HCT116 (cell line): ENCODE results near the gene UQCRQ.

Source experiments
- CEBPB ChIP-seq: IDR thresholded peaks from 2 replicates; pipeline ENCODE4 v1.6.1; 2012; ENCODE audit warnings: low read depth
- CTCF ChIP-seq, 3 experiments: fragments of 200-600 bp in 1 of 3; sonication (generic) in 1 of 3; IDR thresholded peaks in 2 of 3; conservative IDR thresholded peaks in 1 of 3; 2 replicates each; pipeline ENCODE4 v1.5.1; 2012 to 2017; ENCODE audit warnings: low read depth in 2 of 3, low read length in 2 of 3, antibody characterized with exemption in 1 of 3, borderline replicate concordance in 1 of 3, control low read depth in 1 of 3, mild to moderate bottlenecking in 1 of 3, mixed read lengths in 1 of 3, mixed run types in 1 of 3, moderate library complexity in 1 of 3; ENCODE audit not compliant: insufficient read depth in 1 of 3
- EGR1 ChIP-seq: IDR thresholded peaks from 2 replicates; pipeline ENCODE4 v1.6.1; 2012; ENCODE audit warnings: low read depth
- EZH2 ChIP-seq: fragments of 200-600 bp; sonication (generic); IDR thresholded peaks from 2 replicates; pipeline ENCODE4 v1.6.1; 2017; ENCODE audit warnings: antibody characterized with exemption, mixed run types
- EZH2phosphoT487 ChIP-seq: fragments of 200-600 bp; IDR thresholded peaks from 2 replicates; pipeline ENCODE4 v1.6.1; 2018; ENCODE audit warnings: antibody characterized with exemption, borderline replicate concordance
- JUND ChIP-seq: IDR thresholded peaks from 2 replicates; pipeline ENCODE4 v1.6.1; 2012
- POLR2A ChIP-seq: IDR thresholded peaks from 2 replicates; pipeline ENCODE4 v1.7.0; 2011; ENCODE audit warnings: borderline replicate concordance; ENCODE audit not compliant: insufficient read depth, insufficient read length; ENCODE audit errors: extremely low read depth
- RAD21 ChIP-seq: IDR thresholded peaks from 2 replicates; pipeline ENCODE4 v1.6.1; 2012; ENCODE audit warnings: low read depth, mild to moderate bottlenecking
- SP1 ChIP-seq: IDR thresholded peaks from 2 replicates; pipeline ENCODE4 v1.6.1; 2012; ENCODE audit warnings: low read depth
- TCF7L2 ChIP-seq: IDR thresholded peaks from 2 replicates; pipeline ENCODE4 v1.7.0; 2011; ENCODE audit warnings: borderline replicate concordance, inconsistent platforms; ENCODE audit not compliant: insufficient read depth, insufficient read length; ENCODE audit errors: extremely low read depth
- YY1 ChIP-seq: IDR thresholded peaks from 2 replicates; pipeline ENCODE4 v1.6.1; 2011; ENCODE audit warnings: low read length, low read depth, moderate library complexity, mild to moderate bottlenecking; ENCODE audit not compliant: insufficient replicate concordance; ENCODE audit errors: extremely low read depth

- TF ChIP-seq EGR1 (no peak), CTCF (IDR thresholded peaks at IDR 0.05 in 2 of 3, conservative IDR thresholded peaks at IDR 0.05 in 1 of 3; ENCODE audit: borderline replicate concordance in 1 of 3, insufficient read depth in 1 of 3, low read depth in 2 of 3, low read length in 2 of 3) (no peak), CEBPB (no peak), RAD21 (no peak), POLR2A (no peak), EZH2 (no peak), JUND (no peak), EZH2phosphoT487 (no peak), TCF7L2 (no peak), SP1 (no peak), YY1 (no peak)
Measured at GRCh38 chr5:132824426-132824825, 42.0 kb upstream of the UQCRQ start.
